Activated CD8-positive, alpha-beta memory T cell treated with anti-CD3 and anti-CD28 coated beads for 36 hours (primary cell): ENCODE data around the gene BTBD18. TPM values are rescaled to one million over a fixed set of nuclear protein-coding genes. Genes with fewer than 3 reads are reported as not detected.

Experiments
- CTCF ChIA-PET: fragments of 350-600 bp; sonication (Branson Sonifier 250); formaldehyde crosslinking; loops from one replicate; lab custom pipeline; 2021; ENCODE audit warnings: antibody characterized with exemption; lab: Charles Lee
- POLR2A ChIA-PET: fragments of 350-600 bp; sonication (Branson Sonifier 250); formaldehyde crosslinking; loops from one replicate; lab custom pipeline; 2021; ENCODE audit warnings: antibody characterized with exemption; lab: Charles Lee
- total RNA-seq, 2 experiments: library from RNA; stranded (reverse); gene quantifications; one replicate each; pipeline ENCODE4 v1.2.3, GENCODE V29; 2021

The BTBD18 gene
- total RNA-seq, 2 experiments from 2014 or later = not detected

DNA sequence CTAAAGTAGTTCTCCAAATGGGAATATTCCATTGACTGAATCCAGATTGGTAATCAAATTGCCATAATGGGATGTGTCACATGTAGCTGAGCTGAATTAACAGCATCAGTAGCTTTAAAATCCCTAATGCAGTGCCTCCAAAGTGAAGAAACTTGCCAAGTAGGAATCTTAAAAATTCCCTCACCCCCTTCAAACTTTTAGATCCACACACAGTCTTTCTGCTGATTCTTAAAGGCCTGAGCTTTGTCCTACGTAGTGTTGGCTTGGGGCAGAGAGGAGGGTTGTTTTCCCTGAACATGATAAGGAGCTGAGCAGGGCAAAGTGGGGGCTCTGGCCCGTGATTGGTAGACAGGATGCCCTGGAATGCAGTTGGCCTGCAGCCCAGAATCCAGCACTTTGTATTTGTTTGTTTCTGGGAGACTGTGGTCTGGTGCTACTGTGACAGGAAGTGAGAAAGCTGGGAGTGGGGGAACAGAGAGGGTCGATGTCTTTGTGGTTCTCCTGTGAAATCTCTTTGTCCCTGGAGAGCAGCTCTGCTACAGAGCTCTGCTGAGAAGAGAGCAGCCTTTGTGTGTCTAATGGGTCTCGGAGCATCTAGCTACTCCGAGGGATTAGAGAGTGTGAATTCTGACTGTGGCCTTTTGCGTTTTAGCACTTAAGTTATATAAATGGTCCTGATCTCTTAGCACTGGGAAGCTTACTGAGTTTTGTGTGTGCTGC lies 26.9 kb upstream of the BTBD18 start:
- ChIA-PET POLR2A (no interaction called here), CTCF (interaction anchor here (1.5 kb wide), 1 partner anchor 22 kb away, joined by 3 read pairs; no protein-coding TSS in a partner anchor)

DNA sequence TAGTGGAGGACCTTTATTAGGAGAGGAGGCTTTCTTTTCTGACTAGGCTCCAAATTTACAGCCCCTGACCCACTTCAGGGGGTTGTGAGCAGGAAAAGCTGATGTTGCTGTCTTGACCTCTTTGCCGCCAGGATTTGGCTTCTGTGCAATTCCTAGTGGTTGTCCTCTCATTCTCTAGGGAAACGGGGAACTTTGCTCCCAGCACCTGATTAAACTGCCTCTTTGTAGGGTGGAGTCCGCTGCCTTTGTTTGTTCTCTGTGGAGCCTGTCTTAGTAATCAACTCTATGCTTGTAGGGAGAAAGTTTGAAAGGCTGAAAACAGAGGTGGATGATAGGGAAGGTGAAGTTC lies 26.3 kb upstream of the BTBD18 start:
- POLR2A ChIA-PET = no interaction called here
- CTCF ChIA-PET = no interaction called here

DNA sequence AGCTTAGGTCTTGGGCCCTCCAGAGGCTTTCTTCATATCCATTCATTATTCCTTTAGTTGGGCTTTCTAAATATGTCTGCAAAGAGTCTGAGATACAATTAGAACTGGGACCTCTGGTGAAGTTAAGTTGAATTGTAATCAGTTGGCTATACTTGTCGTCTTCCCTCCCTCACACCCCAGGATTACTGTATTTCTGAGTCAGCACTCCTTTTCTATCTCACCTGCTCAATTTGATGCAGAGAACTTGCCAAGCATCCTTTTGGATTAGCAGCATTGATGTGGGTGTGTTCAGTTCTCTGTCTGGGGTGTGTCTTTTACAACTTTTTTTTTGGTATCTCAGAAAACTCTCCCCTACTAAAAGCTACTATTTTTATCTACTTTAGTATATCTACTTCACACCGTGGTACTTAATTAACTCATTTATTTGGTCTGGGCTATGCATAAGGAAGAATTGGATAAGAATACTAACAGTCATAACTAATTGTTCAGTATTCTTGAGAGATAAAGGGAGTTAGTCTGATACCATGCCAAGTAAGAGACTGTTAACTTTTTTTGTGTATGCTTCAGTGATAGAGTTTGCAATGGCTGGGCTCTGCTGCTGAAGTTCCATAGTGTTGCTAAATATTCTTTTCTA lies 25.1 kb upstream of the BTBD18 start:
- CTCF ChIA-PET = interaction anchor here (0.7 kb wide), 1 partner anchor 24 kb away, joined by 3 read pairs; no protein-coding TSS in a partner anchor
- POLR2A ChIA-PET = no interaction called here

DNA sequence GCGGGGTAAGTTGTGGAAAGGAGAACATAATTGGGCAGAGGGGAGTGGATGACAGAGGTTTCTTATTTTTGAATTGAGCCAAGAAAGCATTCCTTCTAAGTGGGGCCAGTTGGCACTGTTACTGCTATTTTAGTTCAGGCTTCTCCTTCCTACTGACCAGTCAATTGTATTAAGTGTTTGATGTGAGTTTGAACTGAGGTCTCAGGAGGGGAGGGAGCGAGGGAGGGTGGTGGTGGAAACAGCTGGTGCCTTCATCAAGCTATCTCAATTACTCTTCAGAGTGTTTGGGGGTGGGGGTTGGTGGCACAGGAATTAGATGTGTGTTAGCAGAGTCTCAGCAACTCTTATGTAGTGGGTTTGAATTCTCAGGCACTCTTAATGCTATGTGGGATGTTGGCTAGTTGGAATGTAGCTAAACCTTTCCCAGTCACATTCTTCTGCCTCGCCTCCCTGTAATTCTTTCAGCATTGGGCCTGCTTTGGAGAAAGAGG lies 24.5 kb upstream of the BTBD18 start:
- POLR2A ChIA-PET = no interaction called here
- CTCF ChIA-PET = interaction anchor here (0.7 kb wide), 1 partner anchor 25 kb away, joined by 3 read pairs; no protein-coding TSS in a partner anchor

DNA sequence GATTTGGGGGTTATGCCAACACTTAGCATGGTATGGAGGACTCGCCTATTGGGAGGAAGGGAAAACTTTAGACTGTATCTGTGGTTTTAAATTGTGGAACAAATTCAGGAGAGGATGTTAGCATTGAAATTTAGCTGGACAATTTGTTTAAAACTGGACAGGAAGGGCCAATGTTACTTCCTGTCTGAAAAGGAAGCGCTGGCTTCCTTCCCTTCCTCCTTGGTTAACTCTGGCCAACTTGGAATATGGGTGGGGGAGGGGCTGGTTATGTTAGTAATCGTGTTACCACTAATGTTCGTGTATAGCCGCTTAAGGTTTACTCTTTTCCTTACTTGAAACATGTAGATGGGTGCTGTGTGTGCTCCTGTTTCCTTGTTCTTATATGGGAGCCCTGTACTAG lies 23.9 kb upstream of the BTBD18 start:
- CTCF ChIA-PET = interaction anchor here (0.9 kb wide), 1 partner anchor 11 kb away, joined by 3 read pairs; no protein-coding TSS in a partner anchor
- POLR2A ChIA-PET = no interaction called here

DNA sequence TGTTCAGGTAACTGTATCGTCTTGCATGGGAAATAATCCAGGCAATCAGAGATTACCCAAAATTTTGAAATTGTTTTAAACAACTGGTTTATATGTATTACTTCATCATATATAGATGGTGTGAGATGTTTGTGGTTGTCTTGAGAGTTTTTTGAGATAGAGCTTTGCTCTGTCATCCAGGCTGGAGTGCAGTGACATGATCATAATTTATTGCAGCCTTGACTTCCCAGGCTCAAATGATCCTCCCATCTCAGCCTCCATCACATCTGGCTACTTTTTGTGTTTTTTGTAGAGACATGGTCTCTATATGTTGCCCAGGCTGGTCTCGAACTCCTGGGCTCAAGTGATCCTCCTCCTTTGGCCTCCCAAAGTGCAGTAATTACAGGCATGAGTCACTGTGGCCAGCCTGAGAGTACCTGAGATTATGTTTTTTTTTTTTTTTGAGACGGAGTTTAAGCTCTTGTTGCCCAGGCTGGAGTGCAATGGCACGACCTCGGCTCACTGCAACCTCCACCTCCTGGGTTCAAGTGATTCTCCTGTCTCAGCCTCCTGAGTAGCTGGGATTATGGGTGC lies 21.5 kb upstream of the BTBD18 start:
- ChIA-PET POLR2A (no interaction called here), CTCF (no interaction called here)

DNA sequence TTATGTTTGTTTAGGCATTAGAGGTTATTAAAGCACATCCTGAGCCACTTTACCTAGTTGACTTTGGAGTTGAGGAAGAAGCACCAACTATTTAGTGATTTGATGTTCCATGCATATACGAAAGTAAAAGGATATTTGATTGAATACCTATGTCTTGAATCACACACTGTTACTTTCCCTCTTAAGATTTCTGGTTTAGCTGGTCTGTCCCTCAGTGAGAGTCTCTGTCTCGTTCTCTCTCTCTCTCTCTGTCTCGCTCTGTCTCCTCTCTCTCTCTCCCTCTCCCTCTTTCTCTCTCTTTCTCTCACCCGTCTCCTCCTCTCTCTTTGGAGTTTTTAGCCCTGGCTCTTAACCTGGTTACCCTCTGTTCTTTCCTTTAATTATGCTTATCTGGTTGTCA lies 20.9 kb upstream of the BTBD18 start:
- POLR2A ChIA-PET = no interaction called here

DNA sequence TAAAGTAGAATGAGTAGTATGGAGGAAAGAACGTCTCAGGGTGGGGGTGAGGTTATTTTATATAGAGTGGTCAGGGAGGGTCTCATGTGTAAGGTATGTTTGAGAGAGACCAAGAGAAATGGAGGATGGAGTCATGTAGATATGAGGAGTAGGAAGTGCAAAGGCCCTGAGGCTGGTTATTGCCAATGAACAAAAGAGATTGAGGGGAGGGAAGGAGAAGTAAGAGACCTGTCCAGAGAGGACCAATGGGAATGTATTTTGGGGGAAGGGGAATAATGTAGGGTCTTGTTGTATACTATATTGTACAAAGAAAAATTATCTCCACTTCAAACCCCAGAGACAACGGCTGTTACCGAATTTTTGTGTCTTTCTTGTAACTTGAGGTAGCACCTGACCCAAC lies 19.7 kb upstream of the BTBD18 start:
- POLR2A ChIA-PET = interaction anchor here (0.6 to 0.9 kb wide), 2 partner anchors 60 to 103 kb away, joined by 3 to 4 read pairs; partner anchors contain the start of gene ZDHHC5

More for the DNA sequence above, 20.9 kb upstream of the BTBD18 start:
- CTCF ChIA-PET = no interaction called here

DNA sequence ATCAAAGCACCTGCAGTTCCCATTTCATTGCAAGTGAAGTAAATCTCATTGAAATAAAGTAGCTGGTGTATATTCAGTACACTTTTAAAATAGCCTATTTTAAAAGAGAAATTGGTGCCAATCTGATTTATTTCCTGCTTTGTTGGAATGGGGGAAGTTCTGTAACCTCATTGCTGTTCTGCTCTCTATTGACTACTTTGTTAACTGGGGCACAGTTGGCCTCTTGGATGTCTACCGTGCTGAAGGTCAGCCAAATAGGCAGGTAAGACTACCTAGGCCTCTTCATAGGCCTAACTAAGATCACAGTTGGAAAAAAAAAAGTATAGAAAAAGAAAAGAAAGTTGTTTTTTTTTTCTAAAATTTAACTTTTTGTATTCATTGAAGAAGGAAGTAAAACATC lies 19.2 kb upstream of the BTBD18 start:
- CTCF ChIA-PET = interaction anchor here (1.3 kb wide), 1 partner anchor 9 kb away, joined by 3 read pairs; no protein-coding TSS in a partner anchor
- POLR2A ChIA-PET = interaction anchor here (0.9 kb wide), 1 partner anchor 59 kb away, joined by 4 read pairs; no protein-coding TSS in a partner anchor

More for the DNA sequence above, 19.7 kb upstream of the BTBD18 start:
- CTCF ChIA-PET = no interaction called here

DNA sequence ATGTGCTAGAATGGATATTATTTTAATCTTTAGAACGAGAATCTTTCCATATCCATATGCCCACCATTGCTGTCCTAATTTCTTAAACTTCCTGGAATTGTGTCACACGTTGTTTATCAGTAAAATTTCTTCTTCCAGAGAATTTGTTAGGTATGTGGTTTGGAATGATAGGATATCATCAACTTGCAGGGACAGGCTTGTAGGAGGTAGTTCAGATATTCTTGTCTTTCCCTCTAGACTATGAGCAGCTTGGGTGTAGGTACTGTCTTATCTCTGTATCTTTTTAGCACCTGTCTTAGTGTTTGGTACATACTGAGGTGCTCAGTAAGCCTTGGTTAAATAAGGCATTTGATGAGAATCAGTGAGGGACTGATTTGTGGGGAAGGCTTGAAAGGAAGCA lies 13.4 kb upstream of the BTBD18 start:
- POLR2A ChIA-PET = no interaction called here
- CTCF ChIA-PET = no interaction called here

DNA sequence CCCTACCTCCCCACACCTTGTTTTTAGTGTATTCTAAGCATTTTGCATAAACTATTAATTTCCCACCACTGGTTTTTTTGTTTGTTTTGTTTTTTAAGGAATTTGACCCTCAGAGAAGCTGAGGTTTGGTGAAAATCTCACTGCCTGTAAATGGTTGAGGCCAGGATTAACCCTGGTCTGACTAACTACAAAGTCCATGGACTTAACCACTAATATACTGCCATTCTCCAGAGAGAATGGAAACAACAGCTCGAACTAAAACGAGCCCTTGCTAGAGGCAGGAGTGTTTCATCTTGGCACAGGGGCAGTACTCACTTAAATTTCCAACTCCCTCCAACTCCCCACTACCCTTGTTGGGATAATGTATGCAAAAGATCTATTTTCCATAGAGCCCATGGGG lies 12.9 kb upstream of the BTBD18 start:
- CTCF ChIA-PET = interaction anchor here (0.8 to 1.0 kb wide), 2 partner anchors 10 to 13 kb away, joined by 3 read pairs; partner anchors contain the start of gene BTBD18
- POLR2A ChIA-PET = no interaction called here

DNA sequence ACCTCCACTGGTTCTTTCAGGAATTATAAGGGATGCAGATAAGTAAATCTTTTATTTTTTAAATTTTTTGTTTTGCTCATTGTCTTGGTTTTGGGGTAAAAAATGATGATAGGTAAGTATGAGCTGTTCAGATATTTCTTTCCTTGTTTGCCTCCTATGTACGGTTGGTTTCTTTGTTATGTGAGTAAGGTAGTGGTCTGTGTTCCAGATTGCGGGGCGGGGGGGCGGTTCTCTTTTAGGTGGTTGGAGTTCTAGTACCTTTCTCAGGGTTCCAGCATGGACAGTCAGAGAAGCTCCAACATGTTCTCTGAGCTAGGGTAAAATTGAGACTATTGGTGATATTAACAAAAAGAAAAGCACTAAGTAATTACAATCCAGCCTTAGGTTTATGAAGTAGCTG lies 12.4 kb upstream of the BTBD18 start:
- CTCF ChIA-PET = interaction anchor here (0.8 to 1.0 kb wide), 2 partner anchors 11 to 13 kb away, joined by 3 read pairs; partner anchors contain the start of gene BTBD18
- POLR2A ChIA-PET = no interaction called here

DNA sequence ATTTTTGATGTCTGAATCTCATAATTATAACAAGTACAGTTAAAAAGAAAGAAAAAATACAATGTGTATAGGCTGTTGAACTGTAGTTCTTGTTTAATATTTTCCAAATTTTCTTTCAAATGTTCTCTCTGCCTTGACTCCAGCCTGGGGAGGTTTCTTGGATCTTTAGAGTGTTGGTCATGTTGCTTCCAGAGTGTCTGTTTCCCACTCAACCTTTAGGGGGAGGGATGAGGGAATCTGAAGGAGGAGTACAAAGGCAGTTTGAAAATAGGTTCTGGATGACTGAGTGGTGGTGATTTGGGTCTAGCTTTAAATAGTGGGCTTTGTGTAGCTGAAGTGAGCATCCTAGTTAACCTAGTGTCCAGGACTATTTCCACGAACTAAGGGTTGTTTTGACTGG lies 11.9 kb upstream of the BTBD18 start:
- POLR2A ChIA-PET = no interaction called here
- CTCF ChIA-PET = interaction anchor here (0.8 to 1.0 kb wide), 2 partner anchors 11 to 12 kb away, joined by 3 read pairs; partner anchors contain the start of gene BTBD18

DNA sequence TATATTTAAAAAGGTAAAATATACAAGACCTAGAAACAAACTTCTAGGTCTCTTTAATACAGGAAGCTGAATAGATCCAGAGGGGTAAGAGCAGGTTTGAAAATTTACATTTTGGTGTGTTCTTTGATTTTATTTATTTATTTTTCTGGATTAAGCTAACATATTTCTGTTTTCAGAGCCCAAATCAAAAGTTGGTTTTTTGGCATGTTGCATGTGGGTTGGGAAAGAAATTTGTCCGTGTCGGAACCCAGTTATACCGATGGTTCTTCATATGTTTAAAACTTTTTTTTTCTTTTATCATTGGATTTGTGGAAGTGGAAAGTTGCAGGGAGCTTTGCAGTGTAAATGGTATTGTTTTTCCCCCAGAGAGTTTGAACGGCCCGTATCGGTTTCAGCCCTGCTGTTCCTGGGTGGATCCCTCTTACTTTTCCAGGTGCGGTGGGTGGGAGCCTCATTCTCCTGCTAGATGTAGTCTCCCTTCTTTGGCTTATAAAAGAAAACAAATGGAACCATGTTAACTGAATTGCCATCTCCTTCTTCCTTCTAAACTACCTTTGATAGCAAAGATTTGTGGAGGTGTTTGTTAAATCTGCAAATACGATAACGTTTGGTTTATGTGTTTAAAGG lies 10.7 kb upstream of the BTBD18 start:
- ChIA-PET POLR2A (no interaction called here), CTCF (no interaction called here)

DNA sequence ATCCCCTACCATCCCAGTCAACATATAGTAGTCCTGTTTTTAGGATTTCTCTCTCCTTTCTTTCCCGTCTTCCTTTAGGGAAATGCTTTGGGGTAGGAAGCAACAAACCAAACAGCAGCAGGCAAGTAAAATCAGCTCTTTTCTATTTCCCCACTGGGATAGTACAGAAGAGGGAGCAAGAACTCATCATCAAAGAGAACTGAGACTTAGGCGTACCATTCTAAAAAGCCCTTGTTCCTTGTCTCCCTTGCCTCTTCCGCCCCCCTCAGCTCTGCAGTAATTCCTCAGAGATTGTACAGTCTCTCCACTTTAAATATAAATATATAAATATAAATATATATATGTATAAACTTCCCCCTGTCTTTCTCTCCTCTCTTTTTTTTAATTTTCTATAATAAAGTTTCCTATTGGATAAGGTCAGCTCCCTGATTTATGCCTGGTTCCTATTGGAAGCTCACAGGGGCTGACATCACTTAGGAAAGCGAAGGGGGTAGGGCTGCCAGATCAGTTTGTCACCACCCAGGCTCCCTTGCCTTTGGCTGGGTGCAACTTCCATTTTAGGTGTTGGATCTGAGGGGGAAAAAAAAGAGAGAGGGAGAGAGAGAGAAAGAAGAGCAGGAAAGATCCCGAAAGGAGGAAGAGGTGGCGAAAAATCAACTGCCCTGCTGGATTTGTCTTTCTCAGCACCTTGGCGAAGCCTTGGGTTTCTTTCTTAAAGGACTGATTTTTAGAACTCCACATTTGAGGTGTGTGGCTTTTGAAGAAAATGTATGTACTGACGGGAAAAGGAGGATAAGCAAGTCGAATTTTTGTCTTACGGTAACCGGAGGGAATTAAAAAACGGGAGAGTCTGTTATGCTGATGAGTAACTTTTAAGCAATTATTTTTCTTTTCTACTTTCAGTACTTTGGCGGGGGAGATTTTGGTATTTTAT lies 9.9 kb upstream of the BTBD18 start, which contains the start of gene CTNND1:
TSS of gene CTNND1 (plus strand) at position 502 of the 934 bp plus-strand sequence. CDS start 29,677 bp downstream, outside the sequence.
- CTCF ChIA-PET = no interaction called here
- POLR2A ChIA-PET = no interaction called here

DNA sequence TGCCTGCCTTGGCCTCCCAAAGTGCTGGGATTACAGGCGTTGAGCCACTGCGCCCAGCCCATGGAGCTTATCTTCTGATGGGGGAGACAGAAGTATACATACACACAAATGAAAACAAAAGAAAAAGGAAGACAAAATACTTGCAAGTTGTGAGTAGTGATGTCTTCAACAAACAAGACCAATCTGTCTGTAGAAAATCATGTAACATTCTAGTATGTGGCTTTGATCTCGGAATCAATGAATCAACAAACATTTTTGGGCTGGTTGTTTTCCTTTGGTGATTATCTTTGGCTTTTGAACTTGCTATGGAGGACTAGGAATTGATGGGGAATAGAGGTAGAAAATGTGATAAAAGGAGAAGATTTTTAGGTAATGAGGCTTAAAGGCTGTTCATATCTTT lies 6.6 kb upstream of the BTBD18 start:
- POLR2A ChIA-PET = no interaction called here
- CTCF ChIA-PET = interaction anchor here (1.6 kb wide), 1 partner anchor 42 kb away, joined by 8 read pairs; no protein-coding TSS in a partner anchor

DNA sequence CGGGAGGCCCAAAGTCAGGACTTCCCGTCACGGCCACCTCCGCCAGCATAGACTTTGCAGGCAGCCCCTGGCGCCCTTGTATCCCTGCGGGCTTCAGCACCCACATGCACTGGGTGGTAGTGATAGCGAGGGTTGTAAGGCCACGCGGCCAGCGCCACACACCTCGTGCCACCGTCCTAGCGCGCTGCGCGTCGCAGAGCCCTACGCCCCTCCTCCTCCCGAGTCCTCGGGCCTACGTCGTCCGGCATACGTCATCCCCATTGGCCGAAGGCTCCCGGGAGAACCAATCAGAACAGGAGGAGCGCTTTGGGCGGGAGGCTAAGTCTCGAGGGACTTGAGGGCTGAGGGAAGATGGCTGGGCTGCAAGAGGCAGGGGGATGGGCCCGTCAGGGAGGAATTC lies 1.3 kb upstream of the BTBD18 start:
- ChIA-PET POLR2A (no interaction called here), CTCF (interaction anchor here (1.1 to 1.2 kb wide), 2 partner anchors 9 to 42 kb away, joined by 3 to 4 read pairs; no protein-coding TSS in a partner anchor)

DNA sequence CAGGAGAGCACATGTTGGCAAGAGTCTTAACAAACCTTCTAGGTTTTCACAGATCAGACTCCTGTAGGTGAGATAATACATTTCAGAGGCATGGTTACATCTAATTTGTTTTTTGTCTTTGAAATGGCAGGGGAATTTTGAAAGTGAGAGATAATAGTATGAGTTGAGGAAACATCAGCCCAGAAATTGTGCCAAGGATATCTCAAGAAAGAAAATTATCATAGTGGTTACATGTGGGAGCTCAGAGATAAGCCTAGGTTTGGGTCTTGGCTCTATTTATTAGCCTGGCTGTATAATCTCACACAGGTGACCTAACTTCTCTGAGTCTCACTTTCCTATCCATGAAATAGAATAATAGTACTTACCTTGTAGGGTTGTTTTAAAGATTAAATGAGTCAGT lies 443 bp downstream of the BTBD18 start:
- ChIA-PET POLR2A (no interaction called here), CTCF (interaction anchor here (0.9 kb wide), 1 partner anchor 13 kb away, joined by 3 read pairs; no protein-coding TSS in a partner anchor)
